GM19193 (cell line): Measurements from ENCODE around the gene TNIK.

Experiments used
- POLR2A ChIP-seq: IDR thresholded peaks from 4 replicates; pipeline ENCODE4 v1.6.1; 2011; ENCODE audit not compliant: insufficient read depth, insufficient read length; ENCODE audit errors: extremely low read depth

Gene TNIK

DNA sequence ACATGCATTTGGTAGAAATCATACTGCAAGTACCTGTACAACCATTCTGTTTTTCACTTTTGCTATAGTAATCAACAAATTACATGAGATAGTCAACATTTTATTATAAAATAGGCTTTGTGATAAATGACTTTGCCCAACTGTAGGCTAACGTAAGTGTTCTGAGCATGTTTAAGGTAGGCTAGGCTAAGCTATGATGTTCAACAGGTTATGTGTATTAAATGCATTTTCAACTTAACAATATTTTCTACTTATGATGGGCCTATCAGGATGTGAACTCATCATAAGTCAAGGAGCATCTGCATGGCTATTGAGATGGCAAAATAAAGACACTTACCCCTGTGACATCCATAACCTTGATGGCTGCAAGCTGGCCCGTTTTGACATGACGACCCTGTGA is 232.4 kb downstream of the TNIK start:
- no peak for TF ChIP-seq POLR2A

DNA sequence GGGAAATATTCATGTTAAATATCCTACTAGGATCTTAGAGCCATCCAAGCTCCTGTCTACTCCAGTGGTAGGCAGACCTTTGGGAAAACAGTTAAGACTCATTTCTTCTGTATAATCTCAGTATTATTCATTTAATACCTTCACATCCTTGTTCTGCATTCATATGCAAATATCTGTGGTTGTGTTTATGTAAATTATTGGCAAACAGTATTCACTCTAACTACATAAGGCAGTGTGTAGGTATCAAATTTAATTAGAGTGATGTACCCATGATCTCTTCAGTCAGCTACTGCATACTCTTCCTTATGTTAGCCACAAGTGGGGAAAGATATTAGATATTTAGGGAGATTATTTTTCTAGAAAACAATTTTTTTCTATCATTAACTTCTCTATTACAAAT is 232.8 kb downstream of the TNIK start:
- TF ChIP-seq POLR2A: no peak

DNA sequence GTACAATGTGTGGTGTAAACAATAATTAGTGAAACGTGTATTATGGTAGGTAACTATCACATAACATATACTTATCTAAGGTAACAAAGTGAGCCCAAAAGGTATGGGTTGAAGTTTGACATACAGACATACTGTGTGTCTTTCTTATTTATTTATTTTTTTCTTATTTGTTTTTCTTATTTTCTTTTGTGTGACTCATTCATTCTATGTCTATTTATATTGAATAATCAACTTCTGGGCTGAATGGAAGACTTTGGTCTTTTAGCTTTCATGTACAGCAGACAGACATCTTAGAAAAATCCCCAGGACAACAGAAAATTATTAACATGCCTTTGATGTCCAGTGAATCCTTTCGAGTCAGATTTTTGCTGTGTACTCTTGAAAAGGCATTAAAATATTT is 233.4 kb downstream of the TNIK start:
- no peak for TF ChIP-seq POLR2A

- TF ChIP-seq POLR2A: no peak
These were observed 234.5 kb downstream of the TNIK start for GRCh38 chr3:171225708-171226107.

DNA sequence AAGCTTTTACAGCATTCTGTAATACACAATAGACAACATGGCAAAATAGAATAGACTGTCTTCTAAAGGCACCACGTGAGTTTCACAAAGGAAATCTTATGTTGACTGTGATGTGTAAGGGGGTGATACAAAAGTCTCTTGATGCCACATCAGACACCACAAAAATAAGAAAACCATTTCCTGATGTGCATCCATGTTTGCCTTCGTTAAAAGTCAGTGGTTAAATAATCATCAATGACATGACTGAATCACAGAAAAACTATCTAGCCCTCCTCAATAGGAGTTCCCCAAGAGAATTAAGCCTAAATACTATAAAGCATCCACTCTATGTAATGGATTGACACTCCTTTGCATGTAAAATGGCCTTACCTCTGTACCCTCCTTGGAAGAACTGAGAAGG is 235.0 kb downstream of the TNIK start:
- TF ChIP-seq POLR2A: no peak

GRCh38 chr3:171223396-171223795 is 236.8 kb downstream of the TNIK start:
- TF ChIP-seq POLR2A: no peak

GRCh38 chr3:171222995-171223394 is 237.2 kb downstream of the TNIK start:
- TF ChIP-seq POLR2A: no peak

DNA sequence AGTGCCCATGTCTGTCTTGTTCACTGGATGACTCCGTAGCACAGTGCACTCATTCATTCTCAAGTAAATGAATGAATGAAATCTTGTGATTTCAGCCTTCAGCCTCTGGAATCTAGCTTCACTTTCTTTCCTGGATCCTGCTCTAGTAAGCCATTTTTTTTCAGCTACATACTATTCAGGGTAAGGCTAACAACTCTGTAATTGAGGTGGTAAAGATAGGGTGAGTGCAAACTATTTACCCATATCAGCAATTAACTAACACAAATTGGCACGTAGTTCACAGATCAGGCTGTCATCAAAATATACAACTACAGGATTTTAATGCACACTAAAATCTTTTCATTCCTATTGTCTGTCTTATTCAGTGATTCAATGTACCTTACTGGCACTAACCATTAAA is 238.6 kb downstream of the TNIK start:
- TF ChIP-seq POLR2A: no peak

DNA sequence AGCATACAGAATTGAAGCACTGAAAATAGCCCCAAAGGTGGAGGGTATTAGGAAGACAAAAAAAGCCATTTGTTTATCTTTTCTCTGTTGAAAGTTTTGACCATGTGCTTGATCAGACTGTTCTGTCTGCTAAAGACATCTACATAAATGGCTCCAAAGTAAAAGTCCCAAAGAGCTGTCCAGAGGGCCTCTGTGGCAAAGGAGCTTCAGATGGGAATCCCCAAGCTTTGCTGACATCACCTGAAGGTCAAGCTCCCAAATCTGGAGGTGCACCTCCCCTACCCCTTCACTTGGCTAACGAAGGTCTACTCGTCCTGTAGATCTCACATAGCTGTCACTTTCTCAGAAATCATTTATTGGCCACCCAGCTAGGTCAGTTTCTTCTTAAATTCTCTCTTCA is 239.1 kb downstream of the TNIK start:
- no peak for TF ChIP-seq POLR2A

GRCh38 chr3:171219258-171219657 is 240.9 kb downstream of the TNIK start:
- TF ChIP-seq POLR2A: no peak

DNA sequence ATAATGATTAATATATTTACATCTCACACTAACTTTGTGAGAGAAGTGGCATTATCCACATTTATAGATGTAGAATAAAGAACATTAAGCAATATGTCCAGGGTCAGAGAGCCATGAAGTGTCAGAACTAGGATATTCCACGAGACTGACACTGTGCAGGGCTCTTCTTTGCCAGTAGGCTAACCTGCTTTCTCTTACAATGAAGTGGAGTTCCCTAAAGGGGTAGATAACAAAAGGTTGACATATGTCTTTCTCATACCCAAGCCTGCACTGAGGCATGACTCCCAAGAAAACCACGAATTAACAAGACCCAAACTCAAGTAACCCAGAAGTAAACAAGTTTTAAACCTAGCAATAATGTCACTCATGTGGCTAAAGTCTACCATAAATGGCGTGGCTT is 242.1 kb downstream of the TNIK start:
- TF ChIP-seq POLR2A: no peak

DNA sequence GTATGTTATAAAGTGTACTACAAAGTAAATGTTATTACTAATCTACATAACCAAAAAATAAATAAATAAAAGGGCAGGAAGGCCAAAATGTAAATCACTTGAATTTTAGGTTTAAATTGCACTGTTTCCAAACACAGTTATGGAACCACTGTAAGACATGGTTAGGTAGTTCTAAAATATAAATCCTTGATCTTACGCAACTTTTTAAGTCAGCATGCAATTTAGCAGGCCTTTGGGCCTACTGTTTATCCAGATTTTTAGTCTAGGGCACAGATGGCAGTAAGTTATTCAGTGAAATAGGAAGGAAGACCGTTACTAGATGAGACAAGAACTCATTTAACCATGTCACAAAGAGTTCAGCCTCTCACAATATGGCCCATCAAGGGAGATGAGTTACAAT is 246.3 kb downstream of the TNIK start:
- TF ChIP-seq POLR2A: no peak

- TF ChIP-seq POLR2A: no peak
These were observed 247.0 kb downstream of the TNIK start for GRCh38 chr3:171213178-171213577.

DNA sequence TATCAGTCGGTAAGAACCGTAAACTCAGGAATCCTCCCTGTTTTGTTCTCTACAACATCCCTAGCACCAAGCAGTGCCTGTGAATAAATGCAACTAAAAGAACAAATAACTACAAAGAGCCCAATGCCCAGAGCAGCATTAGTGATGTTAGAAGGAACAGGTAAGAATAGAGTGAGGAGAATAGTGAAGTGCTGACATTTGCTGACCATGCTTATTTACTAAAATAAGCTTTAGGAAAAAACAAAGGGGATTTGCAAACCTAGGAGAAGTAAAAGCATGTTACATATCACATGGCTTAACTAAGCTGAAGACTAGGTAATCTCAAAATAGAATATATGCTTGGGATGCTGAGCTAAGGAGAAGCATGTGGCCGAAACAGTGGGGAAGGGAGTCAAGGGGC is 247.6 kb downstream of the TNIK start:
- no peak for TF ChIP-seq POLR2A

- no peak for TF ChIP-seq POLR2A
These were observed 253.9 kb downstream of the TNIK start for GRCh38 chr3:171206283-171206682.

GRCh38 chr3:171204942-171205341 is 255.3 kb downstream of the TNIK start:
- TF ChIP-seq POLR2A: no peak

- no peak for TF ChIP-seq POLR2A
These were observed 258.4 kb downstream of the TNIK start for GRCh38 chr3:171201825-171202224.

- no peak for TF ChIP-seq POLR2A
These were observed 259.5 kb downstream of the TNIK start for GRCh38 chr3:171200750-171201088.
